ENCODE measurements around the gene SIK3.
"Not testable (repeated sequence)": the region's sequence is repeated elsewhere in the genome, so short reads cannot be mapped to it uniquely, and the experiment has no call there.

The SIK3 gene

GRCh38 chr11:117127171-117127901 lies 29.1 kb upstream of the SIK3 start:
- Histone ChIP-seq H3K4me3 (ENCODE audit: low read depth in 1 of 2, low read length in 1 of 2) (no peak overlapping the region), H3K27me3 (peaks cover 9% of the 10 kb centered on the region), H3K9me3 (no peaks in the 10 kb centered on the region), H3K4me1 (ENCODE audit: control insufficient read depth in 1 of 2, insufficient read depth in 1 of 2, low read depth in 1 of 2, low read length in 1 of 2) (no peaks in the 10 kb centered on the region), H3K27ac (no peak overlapping the region), H3K36me3 (no peaks in the 10 kb centered on the region)
- no peak for TF ChIP-seq CTCF (IDR thresholded peaks at IDR 0.05)

- H3K36me3 ChIP-seq: no peaks in the 10 kb centered on the region
- TF ChIP-seq CTCF (IDR thresholded peaks at IDR 0.05): no peak
- H3K27me3 ChIP-seq: peaks cover 9% of the 10 kb centered on the region
- no peaks in the 10 kb centered on the region for H3K4me1 ChIP-seq (ENCODE audit: control insufficient read depth in 1 of 2, insufficient read depth in 1 of 2, low read depth in 1 of 2, low read length in 1 of 2)
- no peak overlapping the region for H3K27ac ChIP-seq
- H3K4me3 ChIP-seq (ENCODE audit: low read depth in 1 of 2, low read length in 1 of 2): no peak overlapping the region
- H3K9me3 ChIP-seq: no peaks in the 10 kb centered on the region
These were observed 28.2 kb upstream of the SIK3 start for GRCh38 chr11:117126223-117126965.

- no peak for TF ChIP-seq CTCF (IDR thresholded peaks at IDR 0.05)
- no peaks in the 10 kb centered on the region for H3K4me1 ChIP-seq (ENCODE audit: control insufficient read depth in 1 of 2, insufficient read depth in 1 of 2, low read depth in 1 of 2, low read length in 1 of 2)
- no peak overlapping the region for H3K27ac ChIP-seq
- no peak overlapping the region for H3K4me3 ChIP-seq (ENCODE audit: low read depth in 1 of 2, low read length in 1 of 2)
- H3K9me3 ChIP-seq: no peaks in the 10 kb centered on the region
- H3K36me3 ChIP-seq: no peaks in the 10 kb centered on the region
- peaks cover 9% of the 10 kb centered on the region for H3K27me3 ChIP-seq
These were observed 24.3 kb upstream of the SIK3 start for GRCh38 chr11:117122556-117122955.

- no peak overlapping the region for H3K27ac ChIP-seq
- peaks cover 6% of the 10 kb centered on the region for H3K27me3 ChIP-seq
- no peaks in the 10 kb centered on the region for H3K9me3 ChIP-seq
- no peak overlapping the region for H3K4me3 ChIP-seq (ENCODE audit: low read depth in 1 of 2, low read length in 1 of 2)
- no peak for TF ChIP-seq CTCF (IDR thresholded peaks at IDR 0.05)
- no peaks in the 10 kb centered on the region for H3K36me3 ChIP-seq
- H3K4me1 ChIP-seq (ENCODE audit: control insufficient read depth in 1 of 2, insufficient read depth in 1 of 2, low read depth in 1 of 2, low read length in 1 of 2): no peaks in the 10 kb centered on the region
These were observed 22.9 kb upstream of the SIK3 start for GRCh38 chr11:117121176-117121575.

- no peak for TF ChIP-seq CTCF (IDR thresholded peaks at IDR 0.05)
- no peaks in the 10 kb centered on the region for H3K36me3 ChIP-seq
- H3K27me3 ChIP-seq: no peaks in the 10 kb centered on the region
- H3K9me3 ChIP-seq: no peaks in the 10 kb centered on the region
- H3K27ac ChIP-seq: no peak overlapping the region
- H3K4me1 ChIP-seq (ENCODE audit: control insufficient read depth in 1 of 2, insufficient read depth in 1 of 2, low read depth in 1 of 2, low read length in 1 of 2): no peaks in the 10 kb centered on the region
- no peak overlapping the region for H3K4me3 ChIP-seq (ENCODE audit: low read depth in 1 of 2, low read length in 1 of 2)
These were observed 19.5 kb upstream of the SIK3 start for GRCh38 chr11:117117681-117118080.

- not testable (repeated sequence) for H3K4me3 ChIP-seq (ENCODE audit: low read depth in 1 of 2, low read length in 1 of 2); H3K9me3 ChIP-seq; H3K36me3 ChIP-seq; H3K4me1 ChIP-seq (ENCODE audit: control insufficient read depth in 1 of 2, insufficient read depth in 1 of 2, low read depth in 1 of 2, low read length in 1 of 2); H3K27ac ChIP-seq; H3K27me3 ChIP-seq
These were observed 14.7 kb upstream of the SIK3 start for GRCh38 chr11:117112939-117113338.

GRCh38 chr11:117112497-117112896 lies 14.3 kb upstream of the SIK3 start:
- H3K9me3 ChIP-seq; H3K27me3 ChIP-seq; H3K36me3 ChIP-seq; H3K27ac ChIP-seq; H3K4me3 ChIP-seq (ENCODE audit: low read depth in 1 of 2, low read length in 1 of 2); H3K4me1 ChIP-seq (ENCODE audit: control insufficient read depth in 1 of 2, insufficient read depth in 1 of 2, low read depth in 1 of 2, low read length in 1 of 2): not testable (repeated sequence)
